ENCODE measurements around the gene ENTPD7. TPM values are rescaled to one million over a fixed set of nuclear protein-coding genes. Genes with fewer than 3 reads are reported as not detected.
A peak's percentile ranks its signal among the peaks of the same experiment; 100 is the strongest.

Gene ENTPD7
- total RNA-seq, 1 experiment from 2014 or later, result 14.5 TPM

- Histone ChIP-seq H4K20me1 (ENCODE audit: control insufficient read depth, insufficient read depth, insufficient read length) (no peaks in the 10 kb centered on the region), H3K23me2 (ENCODE audit: insufficient read length, low read depth, low read length, poor library complexity, severe bottlenecking) (no peaks in the 10 kb centered on the region), H2BK12ac (ENCODE audit: insufficient read length, low read depth, low read length) (no peak overlapping the region), H3K79me1 (ENCODE audit: insufficient read depth, low read depth, low read length, poor library complexity, severe bottlenecking) (no peaks in the 10 kb centered on the region), H2BK15ac (ENCODE audit: low read depth, low read length) (no peak overlapping the region), H4K91ac (ENCODE audit: insufficient read length, low read depth, low read length) (no peak overlapping the region), H2BK120ac (ENCODE audit: low read depth, low read length, poor library complexity, severe bottlenecking) (no peak overlapping the region), H2AK5ac (ENCODE audit: insufficient read length, low read length) (no peak overlapping the region), H3T11ph (ENCODE audit: low read length) (no peak overlapping the region), H2BK5ac (ENCODE audit: insufficient read length, low read length) (no peak overlapping the region), H2BK20ac (ENCODE audit: low read depth, low read length, poor library complexity, severe bottlenecking) (no peak overlapping the region), H3K27ac (ENCODE audit: insufficient read length, low read depth, low read length) (no peak overlapping the region), H3K79me2 (ENCODE audit: insufficient read depth, low read length) (no peaks in the 10 kb centered on the region), H3K18ac (ENCODE audit: insufficient read length, low read depth, low read length) (no peak overlapping the region), H3K9ac (ENCODE audit: extremely low read depth, insufficient read length, low read length) (no peak overlapping the region), H3K4me1 (ENCODE audit: insufficient read depth, low read length) (no peaks in the 10 kb centered on the region), H3K9me3 (ENCODE audit: control insufficient read depth, low read depth, low read length) (no peaks in the 10 kb centered on the region), H4K5ac (ENCODE audit: insufficient read length, low read depth, low read length) (no peak overlapping the region), H3K14ac (ENCODE audit: insufficient read depth, low read length) (no peak overlapping the region), H3K23ac (ENCODE audit: insufficient read length, low read depth, low read length) (no peak overlapping the region), H3K27me3 (ENCODE audit: insufficient read depth, low read length) (no peaks in the 10 kb centered on the region), H4K8ac (replicated peaks; ENCODE audit: insufficient read length, low read depth, low read length) (no peak overlapping the region), H3K4me2 (ENCODE audit: insufficient read depth, insufficient read length, low read length) (no peak overlapping the region), H2AFZ (ENCODE audit: low read length) (no peak overlapping the region), H3K56ac (ENCODE audit: insufficient read length, low read depth, low read length) (no peak overlapping the region), H3K4ac (ENCODE audit: low read depth, low read length) (no peak overlapping the region)
- no peak overlapping the region for H3K4me3 Mint-ChIP-seq
- TF ChIP-seq, protein P1, sequence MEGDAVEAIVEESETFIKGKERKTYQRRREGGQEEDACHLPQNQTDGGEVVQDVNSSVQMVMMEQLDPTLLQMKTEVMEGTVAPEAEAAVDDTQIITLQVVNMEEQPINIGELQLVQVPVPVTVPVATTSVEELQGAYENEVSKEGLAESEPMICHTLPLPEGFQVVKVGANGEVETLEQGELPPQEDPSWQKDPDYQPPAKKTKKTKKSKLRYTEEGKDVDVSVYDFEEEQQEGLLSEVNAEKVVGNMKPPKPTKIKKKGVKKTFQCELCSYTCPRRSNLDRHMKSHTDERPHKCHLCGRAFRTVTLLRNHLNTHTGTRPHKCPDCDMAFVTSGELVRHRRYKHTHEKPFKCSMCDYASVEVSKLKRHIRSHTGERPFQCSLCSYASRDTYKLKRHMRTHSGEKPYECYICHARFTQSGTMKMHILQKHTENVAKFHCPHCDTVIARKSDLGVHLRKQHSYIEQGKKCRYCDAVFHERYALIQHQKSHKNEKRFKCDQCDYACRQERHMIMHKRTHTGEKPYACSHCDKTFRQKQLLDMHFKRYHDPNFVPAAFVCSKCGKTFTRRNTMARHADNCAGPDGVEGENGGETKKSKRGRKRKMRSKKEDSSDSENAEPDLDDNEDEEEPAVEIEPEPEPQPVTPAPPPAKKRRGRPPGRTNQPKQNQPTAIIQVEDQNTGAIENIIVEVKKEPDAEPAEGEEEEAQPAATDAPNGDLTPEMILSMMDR (conservative IDR thresholded peaks at IDR 0.05), result peak; percentile 67
- DNase-seq, result no peak
- no peaks in the 10 kb centered on the region for H3K4me1 Mint-ChIP-seq
- no peaks in the 10 kb centered on the region for H3K27me3 Mint-ChIP-seq (ENCODE audit: low read depth)
- H3K36me3 Mint-ChIP-seq (ENCODE audit: insufficient read depth in 1 of 3, low read depth in 3 of 3), result peaks cover 7 to 43% (median 34%) of the 10 kb centered on the region in 3 experiments; a peak in 6 of 7 replicates
- H3K27ac Mint-ChIP-seq, result no peak overlapping the region; a peak in 1 of 7 replicates
- no peaks in the 10 kb centered on the region for H3K9me3 Mint-ChIP-seq
Observed at GRCh38 chr10:99711129-99711719, 51.9 kb downstream of the ENTPD7 start.
